Muscle of back (tissue), 11 donors: ENCODE measurements around the gene MBLAC1. TPM values are rescaled to one million over a fixed set of nuclear protein-coding genes. Genes with fewer than 3 reads are reported as not detected.
"Not testable (repeated sequence)": the region's sequence is repeated elsewhere in the genome, so short reads cannot be mapped to it uniquely, and the experiment has no call there.

Experiments
- DNase-seq, 3 donors: peaks; one replicate each; pipeline versions ENCODE4 v3.0.0 to v3.0.0-alpha.2; 2013
- polyA plus RNA-seq, 10 donors: library from polyadenylated mRNA; unstranded; fragments of 120-200 nt; gene quantifications; one replicate each; pipeline ENCODE4 v1.2.1, GENCODE V29; 2013; ENCODE audit not compliant: insufficient read length in 10 of 10

Gene MBLAC1
- polyA plus RNA-seq, 10 donors: 0.44 to 1.5 (median 0.95) TPM

DNA sequence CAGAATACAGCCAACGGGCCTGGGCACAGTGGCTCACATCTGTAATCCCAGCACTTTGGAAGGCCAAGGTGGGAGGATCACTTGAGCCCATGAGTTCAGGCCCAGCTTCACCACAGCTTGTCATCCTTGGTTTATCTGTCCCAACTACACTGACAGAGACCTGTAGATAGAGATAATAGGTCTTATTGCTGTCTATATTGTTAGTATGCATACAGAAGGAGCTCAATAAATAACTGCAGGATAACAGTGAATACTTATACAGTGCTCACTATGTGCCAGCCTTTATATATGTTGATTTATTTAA, 6.1 kb upstream of the MBLAC1 start:
- no peak for DNase-seq

DNA sequence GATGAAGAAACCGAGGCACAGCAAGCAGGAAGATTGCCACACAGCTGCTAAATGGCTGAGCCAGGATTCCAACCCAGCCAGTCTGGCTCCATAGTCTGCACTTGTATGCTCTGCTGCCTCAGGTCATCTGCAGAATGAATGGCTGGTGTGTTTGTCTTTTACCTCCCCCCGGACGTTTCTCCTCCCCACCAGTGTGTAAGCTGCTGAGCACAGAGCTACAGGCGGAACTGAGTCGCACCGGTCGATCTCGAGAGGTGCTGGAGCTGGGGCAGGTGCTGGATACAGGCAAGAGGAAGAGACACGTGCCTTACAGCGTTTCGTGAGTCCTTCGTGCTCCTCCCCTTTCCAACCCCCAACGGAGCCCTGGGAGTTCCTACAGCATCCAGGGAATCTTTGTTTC, 4.7 kb upstream of the MBLAC1 start:
- no peak for DNase-seq

DNA sequence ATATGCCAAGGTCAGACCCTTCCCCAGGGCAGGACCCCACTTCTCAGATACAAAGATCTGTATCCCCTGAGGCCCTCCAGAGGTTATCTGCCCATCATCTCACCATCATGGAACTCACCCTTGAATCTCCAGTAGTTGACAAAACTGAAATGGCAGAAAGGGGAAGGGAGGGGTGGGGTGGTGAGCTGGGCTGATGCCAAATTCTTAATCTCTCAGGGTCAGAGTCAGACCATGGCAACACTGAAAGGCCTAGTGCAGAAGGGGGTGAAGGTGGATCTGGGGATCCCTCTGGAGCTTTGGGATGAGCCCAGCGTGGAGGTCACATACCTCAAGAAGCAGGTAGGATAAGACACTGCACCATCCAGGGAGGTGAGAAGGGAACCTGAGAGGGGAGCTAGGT, 4.2 kb upstream of the MBLAC1 start:
- no peak for DNase-seq

DNA sequence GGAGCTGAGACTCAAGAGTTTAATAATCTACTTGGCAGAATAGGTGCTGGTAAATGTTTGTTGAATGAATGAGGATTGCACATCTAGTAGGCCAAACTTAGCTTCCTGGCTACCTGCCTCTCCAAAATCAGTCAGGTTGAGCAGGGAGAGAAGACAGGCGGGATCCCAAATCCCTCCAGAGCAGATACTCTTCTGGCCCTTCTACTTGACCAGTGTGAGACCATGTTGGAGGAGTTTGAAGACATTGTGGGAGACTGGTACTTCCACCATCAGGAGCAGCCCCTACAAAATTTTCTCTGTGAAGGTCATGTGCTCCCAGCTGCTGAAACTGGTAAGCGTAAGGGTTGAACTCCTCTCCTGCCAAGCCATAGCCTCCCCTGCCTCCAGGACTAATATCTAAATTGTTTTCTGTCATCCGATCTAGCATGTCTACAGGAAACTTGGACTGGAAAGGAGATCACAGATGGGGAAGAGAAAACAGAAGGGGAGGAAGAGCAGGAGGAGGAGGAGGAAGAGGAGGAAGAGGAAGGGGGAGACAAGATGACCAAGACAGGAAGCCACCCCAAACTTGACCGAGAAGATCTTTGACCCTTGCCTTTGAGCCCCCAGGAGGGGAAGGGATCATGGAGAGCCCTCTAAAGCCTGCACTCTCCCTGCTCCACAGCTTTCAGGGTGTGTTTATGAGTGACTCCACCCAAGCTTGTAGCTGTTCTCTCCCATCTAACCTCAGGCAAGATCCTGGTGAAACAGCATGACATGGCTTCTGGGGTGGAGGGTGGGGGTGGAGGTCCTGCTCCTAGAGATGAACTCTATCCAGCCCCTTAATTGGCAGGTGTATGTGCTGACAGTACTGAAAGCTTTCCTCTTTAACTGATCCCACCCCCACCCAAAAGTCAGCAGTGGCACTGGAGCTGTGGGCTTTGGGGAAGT, 2.2 kb upstream of the MBLAC1 start:
- DNase-seq: no peak

DNA sequence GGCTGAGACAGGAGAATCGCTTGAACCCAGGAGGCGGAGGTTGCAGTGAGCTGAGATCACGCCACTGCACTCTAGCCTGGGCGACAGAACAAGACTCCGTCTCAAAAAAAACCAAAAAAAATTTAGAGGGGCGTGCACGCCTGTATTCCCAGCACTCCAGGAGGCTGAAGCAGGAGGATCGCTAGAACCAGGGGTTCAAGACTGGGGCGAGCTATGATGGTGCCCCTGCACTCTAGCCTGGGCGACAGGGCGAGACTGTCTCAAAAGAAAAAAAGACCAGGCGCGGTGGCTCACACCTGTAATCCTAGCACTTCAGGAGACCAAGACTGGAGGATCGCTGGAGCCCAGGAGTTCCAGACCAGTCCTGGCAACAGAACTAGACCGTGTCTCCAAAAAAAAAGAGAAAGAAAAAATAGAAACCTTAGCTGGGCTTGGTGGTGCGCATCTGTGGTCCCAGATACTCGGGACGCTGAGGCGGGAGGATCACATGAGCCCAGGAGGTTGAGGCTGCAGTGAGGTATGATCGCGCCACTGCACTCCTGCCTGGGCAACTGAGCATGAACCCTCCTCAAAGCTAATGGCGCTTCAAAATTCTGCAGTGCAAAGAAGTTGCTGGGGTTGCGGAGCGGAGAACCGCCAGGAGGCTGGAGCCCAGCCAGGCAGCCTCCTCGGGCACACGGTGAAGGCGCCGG, 382 bp upstream of the MBLAC1 start:
- DNase-seq: no peak

DNA sequence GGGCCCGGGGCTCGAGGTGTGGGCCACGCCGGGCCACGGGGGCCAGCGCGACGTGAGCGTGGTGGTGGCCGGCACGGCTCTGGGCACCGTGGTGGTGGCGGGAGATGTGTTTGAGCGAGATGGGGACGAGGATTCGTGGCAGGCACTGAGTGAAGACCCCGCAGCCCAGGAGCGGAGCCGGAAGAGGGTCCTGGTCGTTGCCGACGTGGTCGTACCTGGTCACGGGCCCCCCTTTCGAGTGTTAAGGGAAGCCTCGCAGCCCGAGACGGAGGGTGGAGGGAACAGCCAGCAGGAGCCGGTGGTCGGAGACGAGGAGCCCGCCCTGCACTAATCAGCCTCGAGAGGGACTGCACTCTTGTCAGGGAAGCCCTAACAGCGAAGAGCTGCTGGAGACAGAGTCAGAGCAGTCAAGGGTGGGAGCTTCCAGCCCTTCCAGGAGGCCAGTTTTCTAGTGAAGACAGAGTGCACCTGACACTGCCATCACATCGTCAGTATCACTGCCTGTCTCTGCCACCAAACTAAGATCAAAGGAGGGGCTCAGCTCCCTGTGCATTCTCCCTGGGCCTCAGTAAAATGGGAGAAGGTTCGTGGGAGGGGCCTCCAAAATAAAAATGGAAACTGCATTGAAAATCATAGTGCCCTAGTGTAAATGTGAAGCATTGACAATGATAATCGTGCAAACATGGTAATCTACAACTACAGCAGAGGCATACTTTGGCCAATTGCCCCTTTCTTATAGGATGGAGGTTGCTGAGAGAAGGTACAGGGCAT, 1.3 kb downstream of the MBLAC1 start:
- DNase-seq: peak in 1 of 3 donors; percentile 78

DNA sequence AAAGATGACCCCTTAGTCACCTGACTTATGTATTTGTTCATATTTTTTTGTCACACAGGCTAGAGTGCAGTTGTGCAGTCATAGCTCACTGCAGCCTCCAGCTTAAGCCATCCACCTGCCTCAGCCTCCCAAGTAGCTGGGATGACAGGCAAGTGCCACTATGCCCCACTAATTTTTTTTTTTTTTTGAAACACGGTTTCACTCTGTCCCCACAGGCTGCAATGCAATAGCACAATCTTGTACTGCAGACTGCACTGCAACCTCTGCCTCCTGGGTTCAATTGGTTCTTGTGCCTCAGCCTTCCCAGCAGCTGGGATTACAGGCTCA, 1.8 kb downstream of the MBLAC1 start:
- DNase-seq: no peak

DNA sequence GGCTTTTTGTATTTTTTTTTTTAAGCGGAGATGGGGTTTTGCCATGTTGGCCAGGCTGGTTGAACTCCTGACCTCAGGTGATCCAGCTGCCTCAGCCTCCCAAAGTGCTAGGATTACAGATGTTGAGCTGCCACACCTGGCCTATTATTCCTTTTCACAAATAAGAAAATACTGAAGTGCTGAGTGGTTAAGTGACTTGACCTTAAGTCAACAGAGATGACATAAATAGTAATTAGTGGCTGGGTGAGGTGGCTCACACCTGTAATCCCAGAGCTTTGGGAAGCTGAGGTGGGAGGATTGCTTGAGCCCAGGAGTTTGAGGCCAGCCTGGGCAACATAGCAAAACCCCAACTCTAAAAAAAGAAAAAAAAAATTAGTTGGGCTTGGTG, 3.4 kb downstream of the MBLAC1 start:
- DNase-seq: not testable (repeated sequence)

DNA sequence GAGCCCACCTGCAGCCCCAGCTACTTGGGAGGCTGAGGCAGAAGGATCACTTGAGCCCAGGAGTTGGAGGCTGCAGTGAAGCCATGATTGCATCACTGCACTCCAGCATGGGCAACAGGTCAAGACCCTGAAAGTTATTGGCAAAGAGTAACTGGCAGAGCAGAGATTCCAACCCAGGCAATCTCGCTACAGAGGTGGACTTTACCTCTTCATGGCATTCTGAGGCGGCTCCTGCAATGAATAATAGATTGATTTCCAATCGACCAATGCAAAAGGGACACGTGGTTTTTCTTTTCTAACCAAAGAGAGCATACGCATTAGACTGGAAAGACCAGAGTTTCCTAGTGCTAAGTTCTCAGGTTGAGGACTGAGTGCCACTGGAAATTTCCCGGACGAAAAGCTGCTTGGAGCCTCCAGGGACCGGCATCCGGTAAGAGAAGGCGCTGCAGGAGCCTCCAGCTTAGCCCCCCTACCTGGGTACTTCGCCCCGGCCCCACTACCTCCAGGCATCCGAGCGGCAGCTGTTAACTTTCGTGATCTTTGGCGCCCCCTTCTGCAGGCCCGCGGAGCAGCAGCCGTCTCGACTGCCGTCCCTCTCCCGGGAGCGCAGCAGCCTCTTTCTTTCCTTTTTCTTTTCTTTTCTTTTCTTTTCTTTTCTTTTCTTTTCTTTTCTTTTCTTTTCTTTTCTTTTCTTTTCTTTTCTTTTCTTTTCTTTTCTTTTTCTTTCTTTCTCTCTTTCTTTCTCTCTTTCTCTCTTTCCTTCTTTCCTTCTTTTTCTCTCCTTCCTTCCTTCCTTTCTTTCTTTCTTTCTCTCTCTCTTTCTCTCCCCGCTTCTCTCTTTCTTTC, 4.1 kb downstream of the MBLAC1 start:
- peak in 2 of 3 donors; percentile 75 to 88 for DNase-seq

DNA sequence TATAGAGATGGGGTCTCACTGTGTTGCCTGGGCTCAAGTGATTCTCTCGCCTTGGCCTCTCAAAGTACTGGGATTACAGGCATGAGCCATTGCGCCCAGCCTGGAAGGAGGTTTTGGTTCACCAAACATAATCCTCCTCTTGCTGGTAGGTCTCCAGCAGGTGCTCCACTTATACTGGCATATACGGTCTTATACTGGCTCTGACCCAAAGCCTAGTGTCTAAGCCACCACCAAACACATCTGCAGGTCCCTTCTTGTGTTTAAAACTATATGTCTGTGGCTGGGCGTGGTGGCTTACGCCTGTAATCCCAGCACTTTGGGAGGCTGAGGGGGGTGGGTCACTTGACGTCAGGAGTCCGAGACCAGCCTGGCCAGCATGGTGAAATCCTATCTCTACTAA, 5.4 kb downstream of the MBLAC1 start:
- DNase-seq: no peak

DNA sequence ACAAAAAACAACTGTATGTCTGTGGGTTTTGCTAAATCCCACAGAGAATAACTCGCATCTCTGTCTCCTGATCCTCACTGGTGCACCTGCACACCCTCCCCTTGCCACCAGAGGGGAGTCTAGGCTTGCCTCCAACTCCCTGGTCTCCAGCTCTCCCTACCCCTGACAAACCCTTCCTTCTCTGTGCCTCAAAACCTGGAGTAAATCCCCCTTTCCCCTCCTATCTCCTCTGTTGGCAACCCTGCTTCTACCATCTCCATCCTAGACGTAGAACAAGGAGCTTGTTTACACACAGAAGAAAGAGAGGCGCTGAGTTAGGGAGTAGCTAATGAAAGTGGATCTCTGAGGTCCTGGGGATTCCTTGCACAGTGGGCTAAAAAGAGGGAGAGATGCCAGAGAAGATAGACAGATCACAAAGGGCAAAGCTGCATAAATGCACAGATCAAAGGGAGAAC, 6.0 kb downstream of the MBLAC1 start:
- peak in 2 of 3 donors; percentile 59 to 72 for DNase-seq

DNA sequence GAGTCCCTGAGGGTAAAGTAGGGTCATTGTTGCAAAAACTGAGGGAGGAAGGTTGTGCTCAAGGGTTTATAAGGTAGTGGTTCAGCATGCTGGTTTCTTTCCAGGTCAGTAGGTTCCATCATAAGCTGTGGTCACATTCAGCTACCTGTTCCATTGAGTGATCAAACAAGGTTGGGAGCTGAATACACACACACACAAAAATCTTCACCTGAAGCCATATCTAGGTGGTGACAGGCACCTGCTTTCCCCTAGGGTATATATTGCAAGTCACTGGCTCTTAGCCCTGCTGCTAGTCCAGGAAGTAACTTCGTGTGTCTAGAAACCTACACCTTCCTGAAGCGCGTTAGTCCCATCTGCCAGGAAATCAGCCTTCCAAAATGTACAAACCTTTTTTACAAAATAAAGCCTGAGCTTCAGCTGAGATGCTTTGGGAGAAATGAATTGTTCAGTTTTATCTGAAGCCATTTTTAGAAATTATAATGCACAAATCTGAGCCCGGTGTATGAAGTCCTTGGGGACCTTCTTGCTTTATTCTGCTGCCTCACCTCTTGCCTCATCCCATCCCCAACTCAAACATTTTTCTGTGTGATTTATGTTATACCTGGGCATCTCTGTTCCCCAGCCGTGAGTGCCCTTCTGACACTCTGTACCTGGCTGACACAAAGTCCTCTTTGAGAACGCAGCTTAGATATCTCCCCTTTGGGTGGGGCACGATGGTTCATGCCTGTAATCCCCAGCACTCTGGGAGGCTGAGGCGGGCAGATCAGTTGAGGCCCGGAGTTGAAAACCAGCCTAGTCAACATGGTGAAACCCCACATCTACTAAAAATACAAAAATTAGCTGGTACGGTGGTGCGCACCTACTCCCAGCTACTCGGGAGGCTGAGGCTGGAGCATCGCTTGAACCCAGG, 11.3 kb downstream of the MBLAC1 start:
- no peak for DNase-seq

DNA sequence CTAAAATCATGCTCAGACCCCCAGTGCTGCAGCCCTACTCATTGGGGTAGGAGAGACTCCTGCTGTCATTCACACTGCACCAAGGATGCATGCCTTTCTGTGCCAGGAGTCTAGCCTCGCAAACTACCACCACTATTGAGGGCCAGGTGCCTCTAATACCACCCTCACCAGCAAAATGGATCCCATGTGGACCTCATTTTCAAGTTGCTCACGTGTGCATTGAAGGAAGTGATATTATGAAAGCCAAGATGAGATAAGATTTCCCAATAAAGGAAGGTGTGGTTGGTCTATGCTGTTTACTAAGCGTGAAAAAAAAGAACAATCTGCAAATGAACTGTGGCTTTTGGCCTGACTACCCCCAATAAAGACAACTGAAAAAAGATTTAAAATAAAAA, 14.8 kb downstream of the MBLAC1 start:
- DNase-seq: no peak

DNA sequence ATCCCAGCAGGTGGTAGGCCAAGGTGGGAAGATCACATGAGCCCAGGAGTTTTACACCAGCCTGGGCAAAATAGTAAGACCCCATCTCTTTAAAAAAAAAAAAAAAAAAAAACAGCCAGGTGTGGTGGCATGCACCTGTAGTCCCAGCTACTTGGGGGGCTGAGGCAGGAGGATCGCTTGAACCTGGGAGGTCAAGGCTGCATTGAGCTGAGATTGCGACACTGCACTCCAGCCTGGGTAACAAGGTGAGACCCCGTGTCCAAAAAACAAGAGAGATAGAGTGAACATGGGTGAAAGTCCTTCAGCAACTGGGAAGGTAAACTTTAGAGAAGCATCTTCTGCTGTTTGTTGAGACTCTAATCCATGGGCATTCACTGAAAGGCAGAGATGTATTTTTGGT, 15.7 kb downstream of the MBLAC1 start:
- no peak for DNase-seq

DNA sequence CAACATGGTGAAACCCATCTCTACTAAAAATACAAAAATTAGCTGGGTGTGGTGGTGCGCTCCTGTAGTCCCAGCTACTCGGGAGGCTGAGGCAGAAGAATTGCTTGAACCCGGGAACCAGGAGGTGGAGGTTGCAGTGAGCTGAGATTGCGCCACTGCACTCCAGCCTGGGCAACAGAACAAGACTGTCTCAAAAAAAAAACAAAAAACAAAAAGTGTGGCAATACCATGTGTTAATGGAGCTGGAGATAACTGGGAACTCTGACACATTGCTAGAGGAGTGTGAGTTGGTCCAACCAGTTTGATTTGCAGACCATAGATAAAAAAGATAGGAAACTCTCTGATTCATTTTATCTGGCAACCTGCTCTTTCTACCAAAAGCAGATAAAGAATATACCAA, 19.6 kb downstream of the MBLAC1 start:
- DNase-seq: not testable (repeated sequence)

DNA sequence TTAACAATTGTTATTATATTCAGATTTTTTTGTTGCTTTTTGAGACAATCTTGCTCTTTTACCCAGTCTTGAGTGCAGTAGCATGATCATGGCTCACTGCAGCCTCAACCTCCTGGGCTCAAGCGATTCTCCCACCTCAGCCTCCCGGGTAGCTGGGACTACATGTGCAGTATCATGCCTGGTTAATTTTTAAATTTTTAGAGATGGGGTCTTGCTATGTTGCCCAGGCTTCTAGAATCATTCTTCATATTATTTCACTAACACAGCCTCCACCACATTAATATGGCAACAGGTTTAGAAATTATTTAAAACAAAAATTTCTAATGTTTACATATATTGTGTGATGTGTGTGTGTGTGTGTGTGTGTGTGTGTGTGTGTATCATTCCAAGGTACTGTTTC, 20.5 kb downstream of the MBLAC1 start:
- DNase-seq: no peak

DNA sequence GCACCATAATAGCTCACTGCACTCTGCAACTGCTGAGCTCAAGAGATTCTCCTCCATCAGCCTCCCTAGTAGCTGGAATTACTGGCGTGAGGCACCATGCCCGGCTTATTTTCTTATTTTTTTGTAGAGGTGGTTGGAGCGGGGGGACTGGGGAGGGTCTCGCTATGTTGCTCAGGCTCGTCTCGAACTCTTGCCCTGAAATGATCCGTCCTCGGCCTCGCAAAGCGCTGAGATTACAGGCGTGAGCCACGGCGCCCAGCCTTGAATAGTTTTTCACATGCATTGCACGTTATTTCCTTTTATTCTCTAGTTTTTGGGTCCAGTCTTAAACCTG, 21.4 kb downstream of the MBLAC1 start:
- DNase-seq: no peak

DNA sequence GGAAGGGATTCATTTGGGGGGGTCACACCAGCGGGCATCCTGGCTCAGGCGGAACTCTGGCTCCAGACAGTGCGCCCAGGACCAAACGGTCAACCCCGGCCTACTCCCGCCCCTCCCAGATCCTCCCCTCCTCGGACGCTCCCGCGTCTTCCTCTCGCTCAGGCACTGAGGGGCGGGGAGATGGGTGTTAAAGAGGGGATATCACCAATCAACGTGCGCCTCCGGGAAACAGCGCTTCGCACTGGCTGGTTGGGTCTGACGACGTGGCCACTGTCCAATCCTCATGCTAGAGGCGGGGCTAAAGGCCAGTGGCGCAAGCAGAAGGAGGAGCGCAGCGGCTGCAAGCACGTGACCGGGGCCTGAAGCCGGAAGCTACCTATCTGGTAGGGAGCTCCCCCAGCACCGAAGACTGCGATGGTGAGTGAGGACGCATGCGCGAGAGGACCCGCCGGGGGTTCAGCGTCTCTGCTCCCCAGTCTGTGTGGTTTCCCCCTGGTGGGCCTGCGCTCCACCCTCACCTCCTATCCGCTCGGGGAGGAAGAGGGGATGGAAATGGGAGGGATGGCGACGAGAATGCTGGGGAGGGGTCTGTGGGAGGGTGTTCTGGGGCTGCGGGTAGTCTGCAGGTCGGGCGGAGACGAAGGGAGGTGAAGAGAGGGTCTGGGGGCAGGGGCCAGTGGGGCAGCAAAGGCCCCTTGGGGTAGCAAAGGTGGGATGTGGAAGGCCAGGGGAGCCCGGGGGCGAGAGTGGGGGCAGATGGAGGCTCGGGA, 22.0 kb downstream of the MBLAC1 start, which contains the start of gene LAMTOR4:
Gene LAMTOR4, plus strand, starts transcription at position 360 of the 770 bp plus-strand sequence. Its CDS starts 55 bp downstream, at position 415.
- peak; percentile 99 to 100 (median 99) for DNase-seq

DNA sequence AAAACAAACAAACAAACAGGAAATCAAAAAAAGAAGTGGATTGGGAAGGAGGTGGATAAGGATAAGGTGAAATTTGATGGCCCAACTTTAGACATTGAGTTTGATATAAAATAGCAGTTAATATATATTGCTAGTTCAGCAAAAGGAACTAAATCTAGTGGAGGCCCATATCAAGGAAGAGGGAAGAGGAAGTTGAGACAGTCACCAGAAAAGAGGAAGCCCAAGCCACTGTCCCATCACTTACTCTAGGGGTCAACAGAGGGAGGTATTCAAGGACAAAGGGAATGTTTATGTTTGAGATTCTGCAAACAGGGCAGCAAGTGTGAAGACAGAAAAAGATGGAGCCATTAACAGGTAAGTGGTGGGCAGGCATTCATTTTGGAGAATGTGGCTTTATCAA, 25.6 kb downstream of the MBLAC1 start:
- no peak for DNase-seq
